Measurements from ENCODE around the gene TERT.

DNA sequence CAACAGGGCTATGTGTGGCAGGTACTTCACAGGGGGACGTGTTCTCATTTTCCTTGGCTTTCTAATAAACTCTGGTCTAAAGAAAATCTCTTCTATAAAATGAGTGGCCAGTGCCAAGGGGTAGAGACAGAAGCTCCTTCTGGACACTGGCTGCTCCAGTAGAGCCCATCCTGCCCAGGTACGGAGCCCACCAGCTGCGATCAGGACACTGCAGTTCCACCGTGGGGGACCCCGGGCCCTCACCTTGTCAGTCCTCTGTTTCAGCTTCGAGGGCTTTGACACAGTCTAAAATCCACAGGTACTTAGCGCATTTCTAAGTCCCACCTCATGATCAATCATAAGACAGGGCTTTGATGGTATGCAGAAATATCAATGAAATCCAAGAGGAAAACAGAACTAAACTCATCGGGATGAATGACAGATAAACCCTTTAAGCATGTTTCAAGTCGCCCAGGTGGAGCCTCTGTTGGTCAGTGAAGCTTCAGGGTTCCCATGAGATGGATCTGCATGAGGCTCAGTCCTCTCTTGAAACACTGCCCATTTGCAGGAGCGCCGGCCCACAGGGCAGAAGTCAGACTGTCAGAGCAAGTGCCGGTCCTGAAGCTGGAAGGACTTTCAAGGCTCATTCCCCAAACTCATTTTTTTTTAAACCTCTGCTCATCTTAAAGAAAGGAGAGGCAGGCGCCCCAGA is 20.3 kb upstream of the TERT start:
- TF ChIP-seq, protein P1, sequence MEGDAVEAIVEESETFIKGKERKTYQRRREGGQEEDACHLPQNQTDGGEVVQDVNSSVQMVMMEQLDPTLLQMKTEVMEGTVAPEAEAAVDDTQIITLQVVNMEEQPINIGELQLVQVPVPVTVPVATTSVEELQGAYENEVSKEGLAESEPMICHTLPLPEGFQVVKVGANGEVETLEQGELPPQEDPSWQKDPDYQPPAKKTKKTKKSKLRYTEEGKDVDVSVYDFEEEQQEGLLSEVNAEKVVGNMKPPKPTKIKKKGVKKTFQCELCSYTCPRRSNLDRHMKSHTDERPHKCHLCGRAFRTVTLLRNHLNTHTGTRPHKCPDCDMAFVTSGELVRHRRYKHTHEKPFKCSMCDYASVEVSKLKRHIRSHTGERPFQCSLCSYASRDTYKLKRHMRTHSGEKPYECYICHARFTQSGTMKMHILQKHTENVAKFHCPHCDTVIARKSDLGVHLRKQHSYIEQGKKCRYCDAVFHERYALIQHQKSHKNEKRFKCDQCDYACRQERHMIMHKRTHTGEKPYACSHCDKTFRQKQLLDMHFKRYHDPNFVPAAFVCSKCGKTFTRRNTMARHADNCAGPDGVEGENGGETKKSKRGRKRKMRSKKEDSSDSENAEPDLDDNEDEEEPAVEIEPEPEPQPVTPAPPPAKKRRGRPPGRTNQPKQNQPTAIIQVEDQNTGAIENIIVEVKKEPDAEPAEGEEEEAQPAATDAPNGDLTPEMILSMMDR (conservative IDR thresholded peaks at IDR 0.05 in 1 of 2, IDR thresholded peaks at IDR 0.05 in 1 of 2; ENCODE audit: extremely low read depth in 1 of 2, insufficient read depth in 1 of 2, low read depth in 1 of 2, low read length in 2 of 2), result no peak
- no peak for TF ChIP-seq EZH2 (IDR thresholded peaks at IDR 0.05; ENCODE audit: borderline replicate concordance, low read length)

Data from mammary epithelial cell (primary cell).